ENCODE results near the gene NUP98.

GRCh38 chr11:3738723-3739122 is 58.6 kb downstream of the NUP98 start:
- no peak for TF ChIP-seq CTCF (conservative IDR thresholded peaks at IDR 0.05; ENCODE audit: low read depth, low read length)
- TF ChIP-seq EZH2 (IDR thresholded peaks at IDR 0.05; ENCODE audit: low read length, unreplicated experiment): no peak
